NAMALWA (cell line): ENCODE measurements around the gene SMARCC1.
"Not testable (repeated sequence)": the region's sequence is repeated elsewhere in the genome, so short reads cannot be mapped to it uniquely, and the experiment has no call there.

Source experiments
- DNase-seq: peaks from one replicate; pipeline ENCODE4 v3.0.0-alpha.2; 2015; ENCODE audit warnings: low spot score

SMARCC1 gene

GRCh38 chr3:47781685-47782445 lies at the start of gene SMARCC1:
Gene SMARCC1, minus strand, starts transcription at chr3:47781893. Its CDS starts 96 bp downstream, at chr3:47781797.
- peak; percentile 93 for DNase-seq

DNA sequence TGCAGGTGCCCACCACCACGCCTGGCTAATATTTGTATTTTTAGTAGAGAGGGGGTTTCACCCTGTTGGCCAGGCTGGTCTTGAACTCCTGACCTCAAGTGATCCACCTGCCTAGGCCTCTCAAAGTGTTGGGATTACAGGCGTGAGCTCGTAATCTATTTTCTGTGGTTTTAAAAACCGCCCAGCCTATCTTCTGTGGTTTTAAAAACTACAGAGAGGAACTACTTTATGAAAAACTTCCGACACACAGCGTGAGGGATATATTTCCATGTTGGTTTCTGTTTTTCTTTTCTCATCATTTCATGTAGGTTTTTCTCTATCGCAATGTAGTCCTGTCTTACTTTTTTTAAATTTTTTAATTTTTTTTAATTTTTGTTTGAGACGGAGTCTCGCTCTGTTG lies 47.8 kb upstream of the SMARCC1 start:
- not testable (repeated sequence) for DNase-seq

- DNase-seq: peak; percentile 9
These were observed 43.9 kb upstream of the SMARCC1 start for GRCh38 chr3:47825590-47825989.

DNA sequence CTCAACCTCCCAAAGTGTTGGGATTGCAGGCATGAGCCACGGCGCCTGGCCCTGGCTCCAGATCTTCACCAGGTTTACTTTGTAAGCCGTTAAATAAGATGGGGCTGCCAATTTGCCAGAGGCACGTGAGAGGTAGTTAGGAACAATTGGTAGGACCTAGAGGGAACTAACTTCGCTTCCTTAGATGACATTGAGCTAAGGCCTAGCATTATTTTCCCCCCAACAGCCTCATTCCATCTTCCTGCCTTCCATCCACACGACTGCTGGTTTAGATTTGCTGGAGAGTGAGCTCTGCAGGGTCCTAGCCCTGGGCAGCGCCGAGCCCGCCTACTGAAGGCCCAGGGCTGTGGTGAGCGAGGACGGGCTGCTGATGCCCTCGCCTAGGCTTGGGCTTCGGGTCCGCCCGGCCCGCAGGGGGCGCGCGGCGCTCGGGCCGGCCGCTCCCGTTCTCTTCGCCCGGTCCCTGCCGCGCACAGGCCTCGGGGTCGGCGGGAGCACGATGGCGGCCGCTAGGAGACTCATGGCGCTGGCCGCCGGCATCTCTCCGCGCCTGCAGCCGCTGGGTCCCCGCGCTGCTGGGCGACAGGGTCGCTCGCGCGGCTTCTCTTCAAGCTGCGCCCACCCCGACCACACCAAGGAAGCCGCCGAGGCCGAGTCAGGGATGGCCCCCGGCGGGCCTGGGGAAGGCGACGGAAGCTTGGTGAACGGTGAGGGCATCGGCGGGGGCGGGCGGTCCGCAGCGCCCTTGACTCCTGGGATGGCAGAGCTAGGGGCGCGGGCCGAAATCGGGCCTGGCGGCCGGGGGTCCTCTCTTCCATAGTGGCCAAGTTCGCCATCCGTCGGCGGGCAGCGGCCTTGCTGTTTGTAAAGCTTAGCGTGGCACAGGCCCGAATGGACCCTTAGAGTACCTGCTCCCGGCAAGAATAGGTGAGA lies 43.1 kb upstream of the SMARCC1 start:
- DNase-seq: peak; percentile 73

- DNase-seq: no peak
These were observed 35.9 kb upstream of the SMARCC1 start for GRCh38 chr3:47817609-47818008.

GRCh38 chr3:47813551-47814177 lies 32.0 kb upstream of the SMARCC1 start:
- no peak for DNase-seq

GRCh38 chr3:47804577-47804976 lies 22.9 kb upstream of the SMARCC1 start:
- DNase-seq: no peak

DNA sequence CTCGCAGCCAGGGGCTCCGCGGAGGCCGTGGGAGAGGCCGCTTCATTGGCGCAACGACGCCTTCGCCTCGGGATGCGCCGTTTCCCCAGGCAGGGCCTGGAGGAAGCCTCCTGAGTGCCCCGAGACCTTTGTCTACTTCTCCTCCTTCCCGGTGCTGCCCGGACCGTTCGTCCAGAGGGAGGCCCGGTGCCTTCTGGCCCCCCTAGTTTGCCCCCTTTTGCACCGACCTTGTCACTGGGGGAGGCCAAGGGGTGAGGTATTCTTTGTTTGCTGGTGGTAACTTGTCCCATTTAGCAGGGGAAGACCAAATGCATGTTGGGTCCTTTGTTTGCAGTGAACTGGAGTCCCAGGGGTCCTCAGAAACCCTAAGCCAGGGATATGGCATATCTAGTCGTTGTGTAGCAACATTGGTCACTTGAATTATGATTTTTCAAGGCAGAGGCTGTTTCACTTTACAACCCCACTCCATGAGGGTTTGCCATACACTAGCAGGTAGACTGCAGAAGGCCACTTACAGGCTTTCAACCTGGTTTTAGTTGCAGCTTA lies 21.9 kb upstream of the SMARCC1 start:
- peak; percentile 27 for DNase-seq

DNA sequence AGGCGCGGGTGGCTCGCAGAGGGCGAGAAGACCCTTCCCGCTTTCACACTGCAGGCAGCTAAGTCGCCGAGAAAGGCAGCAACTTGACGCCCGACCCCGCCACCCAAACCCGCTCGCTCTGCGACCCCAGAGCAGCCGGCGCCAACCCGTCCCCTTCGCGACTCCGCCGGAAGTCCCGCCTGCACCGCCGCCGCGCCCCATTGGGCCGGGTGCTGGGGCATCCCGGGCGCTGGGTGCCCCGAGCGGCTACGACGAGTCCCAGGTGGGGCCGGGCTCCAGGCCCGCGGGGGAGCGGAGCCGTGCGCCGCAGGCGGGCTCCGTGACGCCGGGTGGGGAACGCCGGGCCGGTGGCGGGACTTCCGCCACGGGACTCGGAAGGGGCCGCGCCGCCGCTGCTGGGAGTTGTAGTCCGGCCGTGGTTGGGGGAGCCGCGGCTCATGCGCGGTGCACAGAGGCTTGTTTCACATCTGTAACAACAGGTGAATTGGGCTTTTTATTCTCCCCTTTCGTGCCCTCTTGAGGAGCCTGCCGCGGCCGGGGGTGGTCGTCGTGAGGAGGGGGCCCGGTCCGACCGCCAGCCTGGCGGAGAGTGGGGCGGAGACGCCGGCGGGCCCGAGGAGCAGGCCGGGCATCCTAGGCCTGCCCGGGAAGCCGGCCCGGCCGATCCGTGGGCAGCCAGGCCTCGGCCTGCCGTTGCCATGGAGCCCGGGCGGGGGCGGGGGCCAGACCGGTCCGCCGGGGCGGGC lies 21.2 kb upstream of the SMARCC1 start, which contains the start of gene DHX30:
TSS of gene DHX30 (plus strand) at position 405 of the 746 bp plus-strand sequence. CDS start 7,546 bp downstream, outside the sequence.
- peak; percentile 71 for DNase-seq

DNA sequence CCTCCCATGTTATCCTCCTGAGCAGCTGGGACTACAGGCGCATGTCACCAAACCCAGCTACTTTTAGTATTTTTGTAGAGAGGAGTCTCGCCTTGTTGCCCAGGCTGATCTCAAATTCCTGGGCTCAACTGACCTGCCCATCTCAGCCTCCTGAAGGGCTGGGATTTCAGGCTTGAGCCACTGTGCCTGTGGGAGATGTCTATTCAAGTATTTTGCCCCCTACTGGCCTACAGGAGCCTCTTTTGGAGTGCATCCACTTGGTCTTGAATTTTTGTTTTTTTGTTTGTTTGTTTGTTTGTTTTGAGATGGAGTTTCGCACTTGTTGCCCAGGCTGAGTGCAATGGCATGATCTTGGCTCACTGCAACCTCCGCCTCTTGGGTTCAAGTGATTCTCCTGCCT lies 18.0 kb upstream of the SMARCC1 start:
- no peak for DNase-seq

GRCh38 chr3:47794544-47794943 lies 12.9 kb upstream of the SMARCC1 start:
- DNase-seq: no peak

- DNase-seq: no peak
These were observed 11.0 kb upstream of the SMARCC1 start for GRCh38 chr3:47792699-47793098.

- no peak for DNase-seq
These were observed 9.6 kb upstream of the SMARCC1 start for GRCh38 chr3:47791193-47791855.

DNA sequence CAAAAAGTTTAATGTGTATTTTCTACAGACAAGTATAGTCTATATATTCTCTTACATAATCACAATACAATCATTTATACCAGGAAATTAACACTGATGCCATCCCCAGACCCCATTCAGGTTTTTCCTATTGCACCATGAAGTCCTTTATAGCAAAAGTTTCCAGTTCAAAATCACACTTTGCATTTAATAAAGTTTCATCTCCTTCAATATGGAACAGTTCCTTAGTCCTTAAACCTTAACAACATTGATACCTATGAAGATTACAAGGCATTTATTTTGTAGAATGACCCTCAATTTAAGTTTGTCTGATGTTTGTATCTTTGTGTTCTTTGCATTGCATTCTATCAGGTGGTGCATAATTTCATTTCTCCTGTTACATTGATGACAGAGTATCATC lies 2.0 kb upstream of the SMARCC1 start:
- no peak for DNase-seq

DNA sequence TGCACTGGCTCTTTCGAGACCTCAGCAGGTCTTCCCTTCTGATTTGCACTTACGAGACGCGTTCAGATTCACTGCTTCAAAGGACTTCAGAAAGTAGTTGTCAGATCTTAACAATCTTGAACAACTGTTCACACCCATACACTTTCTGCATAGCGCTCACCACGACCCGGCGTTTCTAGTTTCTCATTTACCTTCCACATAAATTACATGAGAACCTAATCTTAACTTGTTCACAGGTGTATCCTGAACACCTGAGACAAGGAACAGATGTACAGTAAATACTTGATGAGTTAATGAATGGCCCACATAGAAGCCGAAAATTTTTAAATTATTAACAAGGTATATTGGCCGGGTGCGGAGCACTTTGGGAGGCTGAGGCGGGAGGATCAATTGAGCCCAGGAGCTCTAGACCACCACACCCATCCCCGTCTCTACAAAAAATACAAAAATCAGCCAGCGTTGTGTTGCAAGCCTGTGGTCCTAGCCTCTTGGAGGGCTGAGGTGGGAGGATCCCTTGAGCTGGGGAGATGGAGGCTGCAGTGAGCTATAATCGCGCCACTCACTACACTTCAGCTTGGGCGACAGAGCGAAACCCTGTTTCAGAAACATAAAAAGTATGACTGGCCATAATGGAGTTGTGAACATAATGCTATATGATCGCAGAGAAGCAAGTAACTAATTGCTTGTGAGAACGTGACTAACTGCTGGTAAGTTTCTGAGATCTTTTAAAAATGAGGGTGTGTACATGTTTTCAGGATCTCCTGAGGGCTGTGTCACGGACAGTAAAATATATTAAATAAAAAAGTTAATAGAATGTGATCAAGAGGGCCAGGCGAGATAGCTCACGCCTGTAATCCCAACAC lies 984 bp upstream of the SMARCC1 start:
- peak; percentile 42 for DNase-seq

GRCh38 chr3:47780741-47781684 lies 680 bp downstream of the SMARCC1 start:
- DNase-seq: peak; percentile 59

GRCh38 chr3:47778746-47779145 lies 2.9 kb downstream of the SMARCC1 start:
- no peak for DNase-seq

- no peak for DNase-seq
These were observed 8.9 kb downstream of the SMARCC1 start for GRCh38 chr3:47772788-47773187.

DNA sequence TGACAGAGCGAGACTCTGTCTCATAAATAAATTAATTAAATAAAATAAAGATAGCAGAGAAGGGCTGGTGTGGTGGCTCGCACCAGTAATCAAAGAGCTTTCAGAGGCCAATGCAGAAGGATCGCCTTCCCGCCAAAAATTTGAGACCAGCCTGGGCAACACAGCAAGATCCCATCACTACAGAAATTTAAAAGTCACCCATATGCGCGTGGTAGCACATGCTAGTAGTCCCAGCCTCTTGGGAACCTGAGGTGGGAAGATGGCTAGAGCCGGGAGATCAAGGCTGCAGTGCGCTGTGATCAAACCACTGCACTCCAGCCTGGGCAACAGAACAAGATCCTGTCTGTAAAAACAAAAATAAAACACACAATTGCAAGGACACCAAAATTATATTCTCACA lies 9.6 kb downstream of the SMARCC1 start:
- no peak for DNase-seq
